IMR-90 (cell line): Measurements from ENCODE around the gene CUL3.

Source experiments
- POLR2A ChIP-seq: IDR thresholded peaks from 2 replicates; pipeline ENCODE4 v1.6.1; 2012; ENCODE audit warnings: mild to moderate bottlenecking, low read depth, low read length
- TF ChIP-seq, protein P1 (sequence below): conservative IDR thresholded peaks from 2 replicates; pipeline ENCODE4 v1.5.1; 2012; ENCODE audit warnings: mild to moderate bottlenecking, low read depth, low read length, improper control_type of control experiment

DNA sequence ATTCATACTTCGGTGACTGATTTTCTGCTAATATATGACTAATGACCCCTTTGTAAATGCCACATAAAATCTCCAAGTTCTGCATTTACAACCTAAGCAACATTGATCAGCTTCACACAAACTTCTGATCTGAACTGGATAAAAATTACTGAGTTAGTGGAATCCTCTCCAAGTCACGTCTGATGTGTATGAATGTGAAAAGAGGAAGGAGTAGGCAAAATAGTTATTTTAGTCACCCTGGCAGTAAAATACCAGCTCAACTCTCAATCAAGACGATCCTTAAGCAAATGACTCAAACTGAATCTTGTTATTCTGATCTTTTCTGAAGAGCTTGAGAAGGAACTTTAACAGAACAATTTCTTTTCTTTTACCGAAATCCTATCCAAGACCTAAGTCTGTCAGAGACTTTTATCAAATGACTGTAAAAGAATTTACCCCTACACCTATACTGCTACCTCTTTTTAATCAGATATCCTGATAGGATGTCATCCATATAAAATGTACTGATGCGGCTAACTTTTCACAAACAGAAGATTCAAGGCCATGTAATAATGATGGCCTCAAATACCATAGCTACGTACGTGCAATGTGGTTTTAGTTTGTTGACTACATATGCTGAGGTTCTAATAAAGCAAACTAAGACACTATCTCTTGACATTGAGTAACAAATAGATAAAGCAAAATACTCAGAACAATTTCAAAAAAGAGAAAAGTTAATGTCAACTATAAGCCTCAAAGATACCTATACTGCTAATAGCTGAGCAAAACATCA is 23.7 kb downstream of the CUL3 start:
- TF ChIP-seq, protein P1, sequence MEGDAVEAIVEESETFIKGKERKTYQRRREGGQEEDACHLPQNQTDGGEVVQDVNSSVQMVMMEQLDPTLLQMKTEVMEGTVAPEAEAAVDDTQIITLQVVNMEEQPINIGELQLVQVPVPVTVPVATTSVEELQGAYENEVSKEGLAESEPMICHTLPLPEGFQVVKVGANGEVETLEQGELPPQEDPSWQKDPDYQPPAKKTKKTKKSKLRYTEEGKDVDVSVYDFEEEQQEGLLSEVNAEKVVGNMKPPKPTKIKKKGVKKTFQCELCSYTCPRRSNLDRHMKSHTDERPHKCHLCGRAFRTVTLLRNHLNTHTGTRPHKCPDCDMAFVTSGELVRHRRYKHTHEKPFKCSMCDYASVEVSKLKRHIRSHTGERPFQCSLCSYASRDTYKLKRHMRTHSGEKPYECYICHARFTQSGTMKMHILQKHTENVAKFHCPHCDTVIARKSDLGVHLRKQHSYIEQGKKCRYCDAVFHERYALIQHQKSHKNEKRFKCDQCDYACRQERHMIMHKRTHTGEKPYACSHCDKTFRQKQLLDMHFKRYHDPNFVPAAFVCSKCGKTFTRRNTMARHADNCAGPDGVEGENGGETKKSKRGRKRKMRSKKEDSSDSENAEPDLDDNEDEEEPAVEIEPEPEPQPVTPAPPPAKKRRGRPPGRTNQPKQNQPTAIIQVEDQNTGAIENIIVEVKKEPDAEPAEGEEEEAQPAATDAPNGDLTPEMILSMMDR = no peak
- no peak for TF ChIP-seq POLR2A
